ENCODE results near the gene HMCES.

DNA sequence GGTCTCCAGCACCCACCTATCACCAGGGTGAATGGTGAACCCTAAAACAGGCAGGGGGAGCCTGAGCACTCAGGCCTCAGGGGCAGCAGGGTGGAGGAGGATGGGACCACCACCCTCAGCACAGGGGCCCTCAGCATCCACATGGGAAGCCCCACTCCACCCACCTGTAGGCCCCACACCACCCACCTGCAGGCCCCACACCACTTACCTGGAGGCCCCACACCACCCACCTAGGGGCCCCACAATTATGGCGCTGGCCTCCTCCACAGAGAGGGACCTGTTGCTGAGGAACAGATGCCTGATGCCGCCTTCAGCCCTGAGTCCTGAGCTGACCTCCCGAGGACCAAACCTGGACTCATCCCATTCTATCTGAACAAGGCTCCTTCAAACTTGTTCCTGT, 46.7 kb downstream of the HMCES start:
- TF ChIP-seq, protein P1, sequence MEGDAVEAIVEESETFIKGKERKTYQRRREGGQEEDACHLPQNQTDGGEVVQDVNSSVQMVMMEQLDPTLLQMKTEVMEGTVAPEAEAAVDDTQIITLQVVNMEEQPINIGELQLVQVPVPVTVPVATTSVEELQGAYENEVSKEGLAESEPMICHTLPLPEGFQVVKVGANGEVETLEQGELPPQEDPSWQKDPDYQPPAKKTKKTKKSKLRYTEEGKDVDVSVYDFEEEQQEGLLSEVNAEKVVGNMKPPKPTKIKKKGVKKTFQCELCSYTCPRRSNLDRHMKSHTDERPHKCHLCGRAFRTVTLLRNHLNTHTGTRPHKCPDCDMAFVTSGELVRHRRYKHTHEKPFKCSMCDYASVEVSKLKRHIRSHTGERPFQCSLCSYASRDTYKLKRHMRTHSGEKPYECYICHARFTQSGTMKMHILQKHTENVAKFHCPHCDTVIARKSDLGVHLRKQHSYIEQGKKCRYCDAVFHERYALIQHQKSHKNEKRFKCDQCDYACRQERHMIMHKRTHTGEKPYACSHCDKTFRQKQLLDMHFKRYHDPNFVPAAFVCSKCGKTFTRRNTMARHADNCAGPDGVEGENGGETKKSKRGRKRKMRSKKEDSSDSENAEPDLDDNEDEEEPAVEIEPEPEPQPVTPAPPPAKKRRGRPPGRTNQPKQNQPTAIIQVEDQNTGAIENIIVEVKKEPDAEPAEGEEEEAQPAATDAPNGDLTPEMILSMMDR (conservative IDR thresholded peaks at IDR 0.05 in 1 of 2, IDR thresholded peaks at IDR 0.05 in 1 of 2; ENCODE audit: extremely low read depth in 1 of 2, insufficient read depth in 1 of 2, low read depth in 1 of 2, low read length in 2 of 2): no peak
- TF ChIP-seq EZH2 (IDR thresholded peaks at IDR 0.05; ENCODE audit: borderline replicate concordance, low read length): no peak
